GM19043 (cell line): ENCODE results near the gene PLA2G4C.
"Not testable (repeated sequence)": the region's sequence is repeated elsewhere in the genome, so short reads cannot be mapped to it uniquely, and the experiment has no call there.

Source experiments
- ATAC-seq: cut with Tn5 transposase; IDR thresholded peaks from one replicate; pipeline ENCODE4 v1.9.1; 2021; ENCODE audit warnings: low read depth; ENCODE audit not compliant: unreplicated experiment

Gene PLA2G4C

DNA sequence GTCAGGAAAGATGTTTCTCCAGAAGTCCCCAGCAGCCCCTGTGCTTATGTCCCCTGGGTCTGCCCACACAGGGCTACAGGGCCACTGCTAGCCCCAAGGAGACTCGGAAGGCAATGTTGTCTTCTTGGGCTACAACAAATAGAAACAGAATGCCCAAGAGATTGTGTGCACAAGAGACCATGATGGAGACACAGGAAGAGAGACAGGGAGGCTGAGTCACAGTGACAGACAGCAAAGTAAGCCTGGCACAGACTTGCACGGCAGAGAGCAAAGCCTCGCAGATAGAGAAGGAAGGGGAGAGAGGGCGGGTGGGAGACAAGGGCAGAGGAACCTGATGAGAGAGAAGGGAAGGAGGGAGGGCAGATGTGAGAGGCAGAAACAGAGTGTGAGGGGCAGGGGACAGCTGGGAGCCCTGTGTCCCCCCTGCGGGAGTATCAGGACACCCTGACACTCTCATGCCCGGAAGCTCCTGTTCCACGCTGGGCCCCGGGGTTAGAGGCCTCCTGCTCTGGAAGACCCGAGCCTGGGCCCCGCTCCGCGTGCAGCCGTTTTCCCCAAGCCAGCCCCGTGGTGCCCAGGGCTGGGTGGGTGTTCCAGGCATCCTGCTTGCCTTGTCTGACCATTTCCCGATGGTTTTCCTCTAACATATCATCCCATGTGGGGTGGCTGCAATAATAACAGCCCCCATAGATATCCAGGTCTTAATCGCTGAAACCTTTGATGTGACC lies 2.7 kb upstream of the PLA2G4C start:
- no peak for ATAC-seq

DNA sequence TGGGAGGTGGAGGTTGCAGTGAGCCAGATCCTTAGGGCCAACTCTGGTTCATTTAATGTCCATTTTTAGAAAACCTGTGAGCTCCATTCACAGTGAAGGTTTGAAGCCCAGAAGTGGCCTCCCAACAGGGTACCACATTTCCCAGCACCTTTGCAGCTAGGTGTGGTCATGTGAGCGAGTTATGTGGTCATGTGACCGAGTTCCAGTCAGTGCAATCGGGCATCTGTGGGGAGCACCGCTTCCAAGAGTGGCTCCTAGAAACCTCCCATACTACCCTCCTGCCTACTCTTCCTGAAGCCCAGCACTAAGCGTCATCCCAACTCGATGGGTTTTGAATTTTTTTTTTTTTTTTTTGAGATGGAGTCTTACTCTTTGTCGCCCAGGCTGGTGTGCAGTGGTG lies 663 bp upstream of the PLA2G4C start:
- no peak for ATAC-seq

- no peak for ATAC-seq
Observed at GRCh38 chr19:48108997-48109782, 1.4 kb downstream of the PLA2G4C start.

- ATAC-seq: no peak
Observed at GRCh38 chr19:48103922-48104321, 6.7 kb downstream of the PLA2G4C start.

- ATAC-seq: no peak
Observed at GRCh38 chr19:48102870-48103751, 7.5 kb downstream of the PLA2G4C start.

GRCh38 chr19:48095612-48096175 lies 14.9 kb downstream of the PLA2G4C start:
- no peak for ATAC-seq

GRCh38 chr19:48094855-48095203 lies 15.8 kb downstream of the PLA2G4C start:
- ATAC-seq: no peak

GRCh38 chr19:48094129-48094854 lies 16.3 kb downstream of the PLA2G4C start:
- no peak for ATAC-seq

DNA sequence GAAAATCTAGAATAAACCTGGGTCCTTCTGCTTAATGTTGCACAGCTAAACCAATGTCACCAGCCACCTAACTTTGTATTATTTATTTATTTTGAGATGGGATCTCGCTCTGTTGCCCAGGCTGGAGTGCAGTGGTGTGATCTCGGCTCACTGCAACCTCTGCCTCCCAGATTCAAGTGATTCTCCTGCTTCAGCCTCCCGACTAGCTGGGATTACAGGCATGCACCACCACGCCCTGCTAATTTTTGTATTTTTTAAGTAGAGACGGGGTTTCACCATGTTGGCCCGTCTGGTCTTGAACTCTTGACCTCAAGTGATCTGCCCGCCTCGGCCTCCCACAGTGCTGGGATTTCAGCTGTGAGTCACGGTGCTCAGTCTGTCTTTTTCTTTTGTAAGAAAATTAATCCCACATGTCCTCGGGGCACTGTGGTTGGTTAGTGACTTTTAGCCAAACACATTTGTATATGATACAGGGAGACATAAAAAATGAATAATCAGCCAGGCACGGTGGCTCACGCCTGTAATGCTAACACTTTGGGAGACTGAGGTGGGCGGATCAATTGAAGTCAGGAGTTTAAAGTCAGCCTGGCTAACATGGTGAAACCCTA lies 19.4 kb downstream of the PLA2G4C start:
- ATAC-seq: not testable (repeated sequence)

GRCh38 chr19:48090281-48090802 lies 20.3 kb downstream of the PLA2G4C start:
- no peak for ATAC-seq

GRCh38 chr19:48088991-48089390 lies 21.6 kb downstream of the PLA2G4C start:
- ATAC-seq: not testable (repeated sequence)

GRCh38 chr19:48085904-48086864 lies 24.4 kb downstream of the PLA2G4C start:
- no peak for ATAC-seq

DNA sequence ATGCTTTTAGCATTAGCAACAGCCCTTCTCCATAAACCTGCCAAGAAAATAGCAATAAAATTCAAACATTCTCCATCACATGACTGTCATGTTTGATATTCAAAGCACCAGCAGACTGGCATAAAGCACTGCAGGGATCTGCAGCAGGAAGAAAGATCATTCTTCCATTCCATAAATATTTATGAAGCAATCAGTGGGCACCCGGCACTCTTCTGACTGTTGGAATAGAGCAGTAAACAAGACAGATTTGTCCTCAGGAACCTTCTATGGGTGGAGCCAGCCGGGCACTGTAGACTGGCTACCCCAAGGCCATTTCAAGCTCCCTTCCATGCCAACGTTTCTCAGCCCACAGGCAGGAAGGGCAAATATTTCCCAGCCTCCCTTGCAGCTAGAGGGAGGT lies 25.5 kb downstream of the PLA2G4C start:
- no peak for ATAC-seq

DNA sequence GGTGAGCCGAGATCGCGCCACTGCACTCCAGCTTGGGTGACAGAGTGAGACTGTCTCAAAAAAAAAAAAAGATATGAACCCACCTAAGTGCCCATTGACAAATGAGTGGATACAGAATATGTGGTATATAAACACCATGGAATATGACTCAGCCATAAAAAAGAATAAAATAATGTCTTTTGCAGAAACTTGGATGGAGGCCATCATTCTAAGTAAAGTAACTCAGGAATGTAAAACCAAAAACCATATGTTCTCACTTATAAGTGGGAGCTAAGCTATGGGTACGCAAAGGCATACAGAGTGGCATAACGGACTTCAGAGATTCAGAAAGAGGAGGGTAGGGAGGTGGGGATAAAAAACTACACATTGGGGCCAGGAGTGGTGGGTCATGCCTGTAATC lies 29.5 kb downstream of the PLA2G4C start:
- no peak for ATAC-seq

DNA sequence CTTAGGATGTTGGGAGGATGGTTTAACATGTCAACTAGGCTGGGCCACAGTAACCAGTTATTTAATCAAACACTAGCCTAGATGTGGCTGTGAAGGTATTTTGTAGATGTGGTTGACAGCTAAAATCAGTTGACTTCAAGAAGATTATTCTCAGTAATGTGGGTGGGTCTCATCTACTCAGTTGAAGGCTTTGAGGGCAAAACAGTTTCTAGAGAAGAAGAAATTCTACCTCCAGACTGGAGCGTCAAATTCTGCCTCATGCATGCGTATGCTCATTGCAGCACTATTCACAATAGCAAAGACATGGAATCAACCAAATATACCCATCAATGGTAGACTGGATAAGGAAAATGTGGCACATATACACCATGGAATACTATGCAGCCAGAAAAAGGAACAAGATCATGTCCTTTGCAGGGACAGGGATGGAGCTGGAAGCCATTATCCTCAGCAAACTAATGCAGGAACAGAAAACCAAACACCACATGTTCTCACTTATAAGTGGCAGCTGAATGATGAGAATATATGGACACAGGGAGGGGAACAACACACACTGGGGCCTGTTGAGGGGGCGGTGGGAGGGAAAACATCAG lies 40.3 kb downstream of the PLA2G4C start:
- ATAC-seq: not testable (repeated sequence)

DNA sequence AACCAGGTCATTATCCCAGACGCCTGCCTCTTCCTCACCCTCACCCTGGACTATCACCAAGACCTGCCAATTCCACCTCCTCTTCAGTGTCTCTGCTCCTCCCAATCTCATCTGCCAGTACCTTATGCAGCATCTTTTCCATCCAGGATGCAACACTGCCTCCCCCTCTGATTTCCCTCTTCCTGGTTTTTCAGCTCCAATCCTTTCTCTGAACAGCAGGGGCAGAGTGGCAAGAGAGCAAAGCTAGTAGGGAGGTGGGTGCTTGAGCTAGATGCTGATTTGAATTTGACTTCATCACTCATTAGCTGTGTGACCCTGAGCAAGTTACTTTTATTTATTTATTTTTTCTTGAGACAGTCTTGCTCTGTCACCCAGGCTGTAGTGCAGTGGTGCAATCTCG lies 41.2 kb downstream of the PLA2G4C start:
- ATAC-seq: no peak

GRCh38 chr19:48064509-48064908 lies 46.1 kb downstream of the PLA2G4C start:
- no peak for ATAC-seq
